Endodermal cell (in vitro differentiated cells): ENCODE measurements around the gene MYNN. TPM values are rescaled to one million over a fixed set of nuclear protein-coding genes. Genes with fewer than 3 reads are reported as not detected.

Source experiments
- DNase-seq: peaks from one replicate; pipeline ENCODE4 v3.0.0-alpha.2; 2017
- H3K27ac ChIP-seq: 2 replicates; pipeline ENCODE4 v1.5.1; 2013; ENCODE audit warnings: mild to moderate bottlenecking, low read depth, low read length, moderate library complexity
- H3K27me3 ChIP-seq: 2 replicates; pipeline ENCODE4 v1.6.1; 2013; ENCODE audit warnings: mild to moderate bottlenecking, low read length, moderate library complexity; ENCODE audit not compliant: insufficient read depth, control insufficient read depth, poor library complexity, severe bottlenecking
- H3K36me3 ChIP-seq: 2 replicates; pipeline ENCODE4 v1.7.0; 2013; ENCODE audit warnings: mild to moderate bottlenecking, low read length, moderate library complexity; ENCODE audit not compliant: control insufficient read depth, insufficient read depth
- H3K4me1 ChIP-seq: one replicate; pipeline ENCODE4 v1.7.0; 2013; ENCODE audit warnings: low read length; ENCODE audit not compliant: control insufficient read depth, insufficient read depth
- H3K4me3 ChIP-seq: 2 replicates; pipeline ENCODE4 v1.5.1; 2013; ENCODE audit warnings: mild to moderate bottlenecking, low read length, moderate library complexity
- H3K9ac ChIP-seq: 2 replicates; pipeline ENCODE4 v1.6.1; 2013; ENCODE audit warnings: mild to moderate bottlenecking, low read length, moderate library complexity; ENCODE audit not compliant: poor library complexity, severe bottlenecking; ENCODE audit errors: extremely low read depth
- H3K9me3 ChIP-seq: 2 replicates; pipeline ENCODE4 v1.6.1; 2013; ENCODE audit warnings: mild to moderate bottlenecking, low read length, moderate library complexity; ENCODE audit not compliant: control insufficient read depth
- H3K27ac Mint-ChIP-seq: 2 replicates; pipeline ENCODE4 v1.8.0; 2020; ENCODE audit warnings: mixed read lengths
- H3K27me3 Mint-ChIP-seq: 2 replicates; pipeline ENCODE4 v1.8.0; 2021; ENCODE audit warnings: mild to moderate bottlenecking, mixed read lengths; ENCODE audit not compliant: insufficient read depth
- H3K36me3 Mint-ChIP-seq: 2 replicates; pipeline ENCODE4 v1.8.0; 2020; ENCODE audit warnings: low read depth, mixed read lengths
- H3K4me1 Mint-ChIP-seq: 2 replicates; pipeline ENCODE4 v1.8.0; 2020; ENCODE audit warnings: mixed read lengths
- H3K4me3 Mint-ChIP-seq: 2 replicates; pipeline ENCODE4 v1.8.0; 2020; ENCODE audit warnings: mild to moderate bottlenecking, moderate library complexity, mixed read lengths
- H3K9me3 Mint-ChIP-seq: 2 replicates; pipeline ENCODE4 v1.8.0; 2020; ENCODE audit warnings: mild to moderate bottlenecking, mixed read lengths
- CTCF ChIP-seq: fragments of 200-600 bp; sonication (generic); conservative IDR thresholded peaks from 2 replicates; pipeline ENCODE4 v1.5.0; 2021; ENCODE audit warnings: antibody characterized with exemption, mild to moderate bottlenecking
- WGBS, 2 experiments: methylation state at CpG; one replicate each; pipeline versions ENCODE4 v1.1.5 to v1.1.7; 2013; ENCODE audit warnings: missing lambda C conversion rate in 2 of 2, mixed read lengths in 1 of 2; ENCODE audit not compliant: insufficient coverage in 1 of 2, insufficient read length in 1 of 2; 5-methylcytosine and 5-hydroxymethylcytosine counted together
- total RNA-seq, 2 donors: library from RNA; stranded (reverse); fragmentation: NEBNext Ultra II Directional in 1 of 2; extraction: Animal tissue kit (Norgen Biotek cat#: 25700) in 1 of 2; gene quantifications; 2 replicates in 1 of 2; 3 replicates in 1 of 2; pipeline ENCODE4 v1.2.1, GENCODE V29; 2021

The MYNN gene
- total RNA-seq, 2 donors from 2014 or later, result 13.3 to 14.1 TPM

GRCh38 chr3:169755488-169755887 is 17.7 kb upstream of the MYNN start:
- DNase-seq, result no peak
- Histone ChIP-seq H3K27me3 (no peaks in the 10 kb centered on the region), H3K9ac (no peak overlapping the region), H3K9me3 (no peaks in the 10 kb centered on the region), H3K27ac (no peak overlapping the region), H3K36me3 (no peaks in the 10 kb centered on the region), H3K4me3 (no peak overlapping the region), H3K4me1 (no peaks in the 10 kb centered on the region)
- TF ChIP-seq CTCF, result no peak
- WGBS, 2 experiments, result 56 to 80% methylated on average over 1 of the region's 2 CpGs
- Mint-ChIP-seq H3K36me3 (no peaks in the 10 kb centered on the region), H3K27me3 (no peaks in the 10 kb centered on the region), H3K27ac (no peak overlapping the region), H3K4me1 (no peaks in the 10 kb centered on the region), H3K4me3 (no peak overlapping the region), H3K9me3 (no peaks in the 10 kb centered on the region)

GRCh38 chr3:169758359-169758994 is 14.7 kb upstream of the MYNN start:
- H3K27me3 Mint-ChIP-seq, result no peaks in the 10 kb centered on the region
- Histone ChIP-seq H3K9me3 (peaks cover 4% of the 10 kb centered on the region), H3K27me3 (no peaks in the 10 kb centered on the region), H3K27ac (no peak overlapping the region), H3K9ac (no peak overlapping the region), H3K36me3 (no peaks in the 10 kb centered on the region), H3K4me3 (no peak overlapping the region), H3K4me1 (no peaks in the 10 kb centered on the region)
- no peaks in the 10 kb centered on the region for H3K36me3 Mint-ChIP-seq
- peaks cover 6% of the 10 kb centered on the region for H3K9me3 Mint-ChIP-seq
- H3K4me3 Mint-ChIP-seq, result no peak overlapping the region
- TF ChIP-seq CTCF, result no peak
- H3K4me1 Mint-ChIP-seq, result no peaks in the 10 kb centered on the region
- no peak overlapping the region for H3K27ac Mint-ChIP-seq
- no peak for DNase-seq
- 75 to 91% methylated on average over 2 to 5 of the region's 5 CpGs for WGBS, 2 experiments

GRCh38 chr3:169759256-169759655 is 13.9 kb upstream of the MYNN start:
- Histone ChIP-seq H3K9ac (no peak overlapping the region), H3K27ac (no peak overlapping the region), H3K36me3 (no peaks in the 10 kb centered on the region), H3K9me3 (peaks cover 11% of the 10 kb centered on the region), H3K4me1 (no peaks in the 10 kb centered on the region), H3K27me3 (no peaks in the 10 kb centered on the region), H3K4me3 (no peak overlapping the region)
- no peak for DNase-seq
- Mint-ChIP-seq H3K4me3 (no peak overlapping the region), H3K27me3 (no peaks in the 10 kb centered on the region), H3K36me3 (no peaks in the 10 kb centered on the region), H3K9me3 (peaks cover 8% of the 10 kb centered on the region), H3K27ac (no peak overlapping the region), H3K4me1 (no peaks in the 10 kb centered on the region)
- WGBS, 2 experiments, result 80% methylated on average over 2 of the region's 2 CpGs; no CpG with 5 or more reads in 1 of the 2 experiments
- no peak for TF ChIP-seq CTCF
